Testis (tissue), 2 donors: ENCODE results near the gene ERBB4.

Source experiments
- POLR2A ChIP-seq: fragments of 450-650 bp; IDR thresholded peaks from one replicate; pipeline ENCODE4 v1.6.1; 2017; ENCODE audit warnings: antibody characterized with exemption, mild to moderate bottlenecking, moderate library complexity
- TF ChIP-seq, protein P1 (sequence below), 3 experiments: fragments of 450-650 bp in 2 of 3; fragments of 200-600 bp in 1 of 3; sonication (generic) in 1 of 3; IDR thresholded peaks; one replicate each; pipeline ENCODE4 v1.5.1; 2016 to 2019; ENCODE audit warnings: antibody characterized with exemption in 3 of 3, mild to moderate bottlenecking in 2 of 3, moderate library complexity in 1 of 3

DNA sequence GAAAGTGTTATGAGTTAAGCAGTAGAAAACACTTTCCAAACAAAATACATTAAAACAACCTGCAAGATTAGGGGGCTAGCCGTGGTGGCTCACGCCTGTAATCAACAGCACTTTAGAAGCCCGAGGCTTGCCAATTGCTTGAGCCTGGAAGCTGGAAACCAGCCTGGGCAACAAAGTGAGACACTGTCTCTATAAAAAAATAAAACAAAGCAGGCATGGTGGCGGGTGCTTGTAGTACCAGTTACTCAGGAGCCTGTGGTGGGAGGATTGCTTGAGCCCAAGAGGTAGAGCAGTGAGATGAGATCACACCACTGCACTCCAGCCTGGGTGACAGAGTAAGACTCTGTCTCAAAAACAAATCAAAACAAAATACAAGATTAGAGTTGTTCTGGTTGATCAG, 208.3 kb downstream of the ERBB4 start:
- no peak for TF ChIP-seq POLR2A
- TF ChIP-seq, protein P1, sequence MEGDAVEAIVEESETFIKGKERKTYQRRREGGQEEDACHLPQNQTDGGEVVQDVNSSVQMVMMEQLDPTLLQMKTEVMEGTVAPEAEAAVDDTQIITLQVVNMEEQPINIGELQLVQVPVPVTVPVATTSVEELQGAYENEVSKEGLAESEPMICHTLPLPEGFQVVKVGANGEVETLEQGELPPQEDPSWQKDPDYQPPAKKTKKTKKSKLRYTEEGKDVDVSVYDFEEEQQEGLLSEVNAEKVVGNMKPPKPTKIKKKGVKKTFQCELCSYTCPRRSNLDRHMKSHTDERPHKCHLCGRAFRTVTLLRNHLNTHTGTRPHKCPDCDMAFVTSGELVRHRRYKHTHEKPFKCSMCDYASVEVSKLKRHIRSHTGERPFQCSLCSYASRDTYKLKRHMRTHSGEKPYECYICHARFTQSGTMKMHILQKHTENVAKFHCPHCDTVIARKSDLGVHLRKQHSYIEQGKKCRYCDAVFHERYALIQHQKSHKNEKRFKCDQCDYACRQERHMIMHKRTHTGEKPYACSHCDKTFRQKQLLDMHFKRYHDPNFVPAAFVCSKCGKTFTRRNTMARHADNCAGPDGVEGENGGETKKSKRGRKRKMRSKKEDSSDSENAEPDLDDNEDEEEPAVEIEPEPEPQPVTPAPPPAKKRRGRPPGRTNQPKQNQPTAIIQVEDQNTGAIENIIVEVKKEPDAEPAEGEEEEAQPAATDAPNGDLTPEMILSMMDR (IDR thresholded peaks at IDR 0.05): no peak
